Mesendoderm (in vitro differentiated cells): ENCODE measurements around the gene GALK2.

Source experiments
- DNase-seq: peaks from one replicate; pipeline ENCODE4 v3.0.0; 2013
- H2AK5ac ChIP-seq: 2 replicates; pipeline ENCODE4 v1.6.1; 2013; ENCODE audit warnings: low read length, inconsistent platforms
- H2BK120ac ChIP-seq: 2 replicates; pipeline ENCODE4 v1.6.1; 2013; ENCODE audit warnings: low read depth, mild to moderate bottlenecking, low read length, moderate library complexity, mixed read lengths
- H2BK15ac ChIP-seq: replicated peaks from 2 replicates; pipeline ENCODE4 v1.6.1; 2013; ENCODE audit warnings: low read depth, mild to moderate bottlenecking, moderate library complexity
- H2BK5ac ChIP-seq: 2 replicates; pipeline ENCODE4 v1.6.1; 2013; ENCODE audit warnings: low read length, inconsistent platforms
- H3K18ac ChIP-seq: 2 replicates; pipeline ENCODE4 v1.6.1; 2013; ENCODE audit warnings: mild to moderate bottlenecking, low read length, mixed read lengths
- H3K23ac ChIP-seq: one replicate; pipeline ENCODE4 v1.6.1; 2013; ENCODE audit warnings: low read length
- H3K27ac ChIP-seq: 2 replicates; pipeline ENCODE4 v1.5.1; 2013; ENCODE audit warnings: low read depth, mild to moderate bottlenecking, inconsistent platforms, low read length, moderate library complexity
- H3K27me3 ChIP-seq: 2 replicates; pipeline ENCODE4 v1.6.1; 2013; ENCODE audit warnings: low read length, control low read depth, mild to moderate bottlenecking, inconsistent platforms; ENCODE audit not compliant: insufficient read depth, poor library complexity
- H3K36me3 ChIP-seq: 2 replicates; pipeline ENCODE4 v1.6.1; 2013; ENCODE audit warnings: low read length, inconsistent platforms; ENCODE audit not compliant: control insufficient read depth, insufficient read depth
- H3K4ac ChIP-seq: one replicate; pipeline ENCODE4 v1.6.1; 2013; ENCODE audit warnings: low read depth, mild to moderate bottlenecking, low read length, moderate library complexity
- H3K4me1 ChIP-seq: 2 replicates; pipeline ENCODE4 v1.6.1; 2013; ENCODE audit warnings: low read depth, low read length, inconsistent platforms; ENCODE audit not compliant: control insufficient read depth
- H3K4me2 ChIP-seq: 2 replicates; pipeline ENCODE4 v1.6.1; 2013; ENCODE audit warnings: low read length
- H3K4me3 ChIP-seq: 2 replicates; pipeline ENCODE4 v1.5.1; 2013; ENCODE audit warnings: mild to moderate bottlenecking, low read length
- H3K56ac ChIP-seq: one replicate; pipeline ENCODE4 v1.6.1; 2013; ENCODE audit warnings: low read length
- H3K79me1 ChIP-seq: 2 replicates; pipeline ENCODE4 v1.6.1; 2013; ENCODE audit warnings: low read length, inconsistent platforms
- H3K79me2 ChIP-seq: 2 replicates; pipeline ENCODE4 v1.6.1; 2013; ENCODE audit warnings: mild to moderate bottlenecking, low read length; ENCODE audit not compliant: control insufficient read depth, insufficient read depth
- H3K9ac ChIP-seq: 2 replicates; pipeline ENCODE4 v1.6.1; 2013; ENCODE audit warnings: low read length, inconsistent platforms
- H4K5ac ChIP-seq: one replicate; pipeline ENCODE4 v1.6.1; 2013; ENCODE audit warnings: low read length
- H4K8ac ChIP-seq: one replicate; pipeline ENCODE4 v1.6.1; 2013; ENCODE audit warnings: low read depth, mild to moderate bottlenecking, control low read depth, low read length, moderate library complexity
- WGBS: extraction: QIAGEN DNeasy Blood & Tissue Kit; methylation state at CpG from one replicate; pipeline ENCODE4 v1.1.7; 2013; ENCODE audit warnings: low lambda C conversion rate, missing lambda C conversion rate; ENCODE audit not compliant: insufficient coverage; ENCODE audit errors: extremely low coverage; 5-methylcytosine and 5-hydroxymethylcytosine counted together

Gene GALK2

DNA sequence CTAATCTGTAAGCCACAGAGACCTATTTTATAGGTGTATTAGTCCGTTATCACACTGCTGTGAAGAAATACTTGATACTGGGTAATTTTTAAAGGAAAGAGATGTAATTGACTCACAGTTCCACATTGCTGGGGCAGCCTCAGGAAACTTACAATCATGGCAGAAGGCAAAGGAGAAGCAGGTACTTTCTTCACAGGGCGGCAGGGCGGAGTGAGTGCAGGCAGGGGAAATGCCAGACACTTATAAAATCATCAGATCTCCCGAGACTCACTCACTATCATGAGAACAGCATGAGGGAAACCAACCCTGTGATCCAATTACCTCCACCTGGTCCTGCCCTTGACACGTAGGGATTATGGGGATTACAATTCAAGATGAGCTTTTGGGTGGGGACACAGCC, 108.7 kb downstream of the GALK2 start:
- peak; percentile 41 for DNase-seq

DNA sequence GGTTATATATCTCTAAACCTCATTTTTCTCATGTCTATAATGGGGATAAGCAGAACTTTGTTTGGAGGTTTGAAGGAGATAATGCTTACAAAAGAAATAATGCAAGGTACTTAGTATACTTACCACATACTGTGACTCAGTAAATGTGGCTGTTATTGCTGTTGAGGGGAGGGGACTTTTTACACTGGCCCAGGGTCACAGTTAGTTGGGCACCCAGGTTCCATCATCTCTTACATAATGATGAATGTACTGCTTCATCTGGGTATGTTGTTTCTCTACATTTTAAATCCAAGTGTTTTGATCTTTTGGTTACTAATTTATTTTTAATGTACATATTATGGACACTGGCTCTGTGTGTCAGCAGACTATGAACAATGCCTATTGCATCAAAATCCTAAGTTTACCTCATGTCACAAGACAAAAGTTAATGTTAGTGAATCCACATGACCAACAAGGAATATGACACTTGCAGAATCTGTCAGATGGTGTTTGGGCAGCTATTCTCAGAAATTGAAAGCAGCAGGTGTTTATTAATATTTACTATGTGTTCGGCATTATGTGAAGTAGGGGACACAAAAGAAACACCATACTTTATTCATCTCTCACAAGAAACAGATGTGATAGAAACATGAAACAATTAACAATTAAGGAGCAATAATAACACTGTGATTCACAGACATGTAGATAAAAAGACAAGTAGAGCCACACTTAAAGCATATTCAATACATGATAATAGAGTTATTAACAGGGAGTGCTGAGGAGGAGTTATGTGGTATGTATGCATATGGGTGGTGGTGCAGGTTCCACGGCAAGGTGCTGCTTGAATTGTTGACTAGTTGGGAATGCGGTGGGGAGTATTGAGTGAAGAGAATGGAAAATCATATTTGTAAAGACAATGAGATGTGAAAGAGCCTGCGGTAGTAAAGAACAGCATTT, 109.7 kb downstream of the GALK2 start:
- Histone ChIP-seq H3K18ac (no peak overlapping the region), H2BK120ac (no peak overlapping the region), H3K27ac (no peak overlapping the region), H4K8ac (no peak overlapping the region), H2BK15ac (no peak overlapping the region), H3K36me3 (no peaks in the 10 kb centered on the region), H3K9ac (no peak overlapping the region), H3K56ac (no peak overlapping the region), H3K4me1 (no peaks in the 10 kb centered on the region), H2BK5ac (no peak overlapping the region), H3K4me2 (no peak overlapping the region), H3K4me3 (no peak overlapping the region), H4K5ac (no peak overlapping the region), H3K79me2 (no peaks in the 10 kb centered on the region), H3K23ac (no peak overlapping the region), H3K79me1 (no peaks in the 10 kb centered on the region), H3K27me3 (no peaks in the 10 kb centered on the region), H2AK5ac (no peak overlapping the region), H3K4ac (no peak overlapping the region)
- no peak for DNase-seq
- WGBS: 100% methylated on average over 2 of the region's 4 CpGs

More for the DNA sequence above, 108.7 kb downstream of the GALK2 start:
- H2BK120ac ChIP-seq: no peak overlapping the region
- no peak overlapping the region for H4K8ac ChIP-seq
- H2BK5ac ChIP-seq: no peak overlapping the region
- no peaks in the 10 kb centered on the region for H3K79me2 ChIP-seq
- no CpG with 5 or more reads among the region's 5 CpGs for WGBS
- H3K4me1 ChIP-seq: no peaks in the 10 kb centered on the region
- H3K23ac ChIP-seq: no peak overlapping the region
- no peak overlapping the region for H3K56ac ChIP-seq
- H3K79me1 ChIP-seq: no peaks in the 10 kb centered on the region
- H4K5ac ChIP-seq: no peak overlapping the region
- H2BK15ac ChIP-seq: no peak overlapping the region
- H3K27ac ChIP-seq: no peak overlapping the region
- no peak overlapping the region for H3K9ac ChIP-seq
- H3K27me3 ChIP-seq: no peaks in the 10 kb centered on the region
- H3K4ac ChIP-seq: no peak overlapping the region
- H3K4me3 ChIP-seq: no peak overlapping the region
- no peak overlapping the region for H3K18ac ChIP-seq
- H2AK5ac ChIP-seq: no peak overlapping the region
- no peak overlapping the region for H3K4me2 ChIP-seq
- no peaks in the 10 kb centered on the region for H3K36me3 ChIP-seq

DNA sequence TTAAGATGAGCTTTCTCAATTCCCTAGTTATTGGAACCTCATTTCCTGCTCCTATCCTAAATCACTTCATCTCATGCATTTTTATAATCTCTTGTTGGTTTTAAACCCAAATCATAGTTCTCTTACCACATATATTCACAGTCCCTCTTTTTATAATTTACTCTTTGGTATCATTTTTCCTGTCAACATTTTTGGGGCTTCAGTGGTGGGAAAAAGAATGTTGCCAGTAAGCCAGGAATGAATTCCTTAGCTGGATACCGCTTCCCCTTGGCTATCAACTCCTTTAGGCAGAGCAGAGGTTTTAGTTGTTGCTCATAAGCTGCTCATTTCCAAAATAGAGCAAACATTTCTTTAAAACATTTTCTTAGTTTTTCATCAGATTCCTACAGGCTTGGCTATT, 112.3 kb downstream of the GALK2 start:
- WGBS: no CpG with 5 or more reads among the region's 1 CpG
- Histone ChIP-seq H4K8ac (no peak overlapping the region), H3K23ac (no peak overlapping the region), H3K36me3 (no peaks in the 10 kb centered on the region), H3K79me1 (no peaks in the 10 kb centered on the region), H3K18ac (no peak overlapping the region), H3K56ac (no peak overlapping the region), H3K4me2 (no peak overlapping the region), H3K79me2 (no peaks in the 10 kb centered on the region), H3K4ac (no peak overlapping the region), H2BK5ac (no peak overlapping the region), H3K9ac (no peak overlapping the region), H3K4me1 (no peaks in the 10 kb centered on the region), H3K27me3 (no peaks in the 10 kb centered on the region), H4K5ac (no peak overlapping the region), H2BK15ac (no peak overlapping the region), H2BK120ac (no peak overlapping the region), H3K27ac (no peak overlapping the region), H3K4me3 (no peak overlapping the region), H2AK5ac (no peak overlapping the region)
- no peak for DNase-seq

DNA sequence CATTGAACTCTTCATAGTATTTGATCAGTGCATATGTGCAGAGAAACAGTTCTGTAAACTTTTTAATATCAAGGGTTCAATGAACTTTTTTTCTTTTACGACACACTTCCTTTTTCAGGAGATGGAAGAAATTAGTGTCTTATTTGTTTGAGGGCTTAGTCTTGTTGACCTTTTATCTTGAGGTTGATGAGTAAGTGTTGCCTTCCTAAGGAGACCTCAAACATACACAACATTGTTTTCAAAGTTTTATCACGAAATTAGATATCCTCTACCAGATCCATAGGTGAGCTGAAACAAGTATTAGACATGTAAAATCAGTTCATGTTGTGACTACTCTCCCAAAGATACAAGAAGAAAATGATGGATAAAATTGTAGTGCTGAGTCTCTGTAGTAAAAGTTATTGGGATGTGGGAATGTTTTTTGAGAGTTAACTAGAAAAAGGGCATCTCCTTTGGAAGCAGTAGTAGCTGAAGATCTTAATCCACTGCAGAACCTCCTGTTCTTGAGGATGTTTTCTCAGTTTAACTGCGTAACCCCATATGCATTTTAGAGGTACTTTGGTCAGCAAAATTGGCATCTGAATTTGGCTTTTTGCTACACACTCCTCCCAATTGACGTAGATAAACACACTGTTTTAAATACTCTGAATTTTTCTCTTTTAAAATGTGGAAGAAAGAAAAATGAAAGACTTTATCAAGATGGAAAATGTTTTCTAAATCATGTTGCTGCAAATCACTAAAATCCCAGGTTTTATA, 116.8 kb downstream of the GALK2 start:
- Histone ChIP-seq H3K79me2 (no peaks in the 10 kb centered on the region), H3K56ac (no peak overlapping the region), H3K4me2 (no peak overlapping the region), H2AK5ac (no peak overlapping the region), H3K79me1 (no peaks in the 10 kb centered on the region), H4K8ac (no peak overlapping the region), H2BK120ac (no peak overlapping the region), H2BK5ac (no peak overlapping the region), H4K5ac (no peak overlapping the region), H3K4me3 (no peak overlapping the region), H3K4ac (no peak overlapping the region), H2BK15ac (no peak overlapping the region), H3K18ac (no peak overlapping the region), H3K27ac (no peak overlapping the region), H3K23ac (no peak overlapping the region), H3K36me3 (no peaks in the 10 kb centered on the region), H3K9ac (no peak overlapping the region), H3K27me3 (no peaks in the 10 kb centered on the region), H3K4me1 (no peaks in the 10 kb centered on the region)
- peak; percentile 33 for DNase-seq
- no CpG with 5 or more reads among the region's 4 CpGs for WGBS

DNA sequence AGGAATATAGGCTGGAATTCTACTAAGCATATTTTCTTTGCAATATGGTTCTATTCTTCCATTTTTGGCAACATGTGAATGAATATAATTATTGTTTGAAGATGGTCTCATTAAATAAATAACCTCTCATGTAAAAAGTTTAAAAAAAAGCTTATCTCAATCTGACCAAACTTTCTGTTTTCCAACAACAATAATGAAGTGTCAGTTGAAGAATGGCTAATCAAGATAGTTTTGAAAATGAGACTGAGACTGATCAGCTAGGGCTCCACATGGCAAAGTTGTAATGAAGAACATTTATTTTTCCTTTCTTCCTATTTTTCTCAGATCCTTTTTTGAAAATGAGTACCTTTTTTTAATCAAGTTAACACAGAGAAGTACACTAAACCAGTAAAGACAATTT, 117.4 kb downstream of the GALK2 start:
- Histone ChIP-seq H3K27ac (no peak overlapping the region), H3K79me2 (no peaks in the 10 kb centered on the region), H3K4me3 (no peak overlapping the region), H2AK5ac (no peak overlapping the region), H3K23ac (no peak overlapping the region), H2BK120ac (no peak overlapping the region), H3K36me3 (no peaks in the 10 kb centered on the region), H3K56ac (no peak overlapping the region), H2BK15ac (no peak overlapping the region), H3K4ac (no peak overlapping the region), H3K4me1 (no peaks in the 10 kb centered on the region), H3K9ac (no peak overlapping the region), H3K18ac (no peak overlapping the region), H3K4me2 (no peak overlapping the region), H4K5ac (no peak overlapping the region), H4K8ac (no peak overlapping the region), H3K27me3 (no peaks in the 10 kb centered on the region), H2BK5ac (no peak overlapping the region), H3K79me1 (no peaks in the 10 kb centered on the region)
- DNase-seq: no peak
